ENCODE data around the gene ATP8A2.

DNA sequence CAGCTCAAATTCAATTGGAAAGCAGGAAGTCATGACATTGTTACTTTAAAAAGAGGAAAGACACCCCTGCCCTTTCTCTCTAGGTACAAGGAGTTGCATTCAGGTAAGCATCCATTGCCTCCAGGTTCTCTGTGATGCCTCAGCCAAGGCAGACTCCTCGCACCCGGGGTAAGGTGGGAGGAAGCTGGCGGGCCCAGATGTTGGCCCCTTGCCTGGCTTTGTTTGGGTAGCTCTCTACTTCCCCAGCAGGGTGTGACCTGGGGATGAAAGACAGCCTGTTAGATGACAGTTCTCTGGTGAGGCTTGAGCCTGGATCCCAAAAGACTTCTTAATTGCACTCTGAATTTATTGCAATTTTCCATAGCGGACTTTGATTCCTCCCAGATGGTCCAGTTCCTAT, 654.4 kb downstream of the ATP8A2 start:
- TF ChIP-seq TCF7L2 (IDR thresholded peaks at IDR 0.05; ENCODE audit: low read depth, low read length) = no peak
- TF ChIP-seq, protein P1, sequence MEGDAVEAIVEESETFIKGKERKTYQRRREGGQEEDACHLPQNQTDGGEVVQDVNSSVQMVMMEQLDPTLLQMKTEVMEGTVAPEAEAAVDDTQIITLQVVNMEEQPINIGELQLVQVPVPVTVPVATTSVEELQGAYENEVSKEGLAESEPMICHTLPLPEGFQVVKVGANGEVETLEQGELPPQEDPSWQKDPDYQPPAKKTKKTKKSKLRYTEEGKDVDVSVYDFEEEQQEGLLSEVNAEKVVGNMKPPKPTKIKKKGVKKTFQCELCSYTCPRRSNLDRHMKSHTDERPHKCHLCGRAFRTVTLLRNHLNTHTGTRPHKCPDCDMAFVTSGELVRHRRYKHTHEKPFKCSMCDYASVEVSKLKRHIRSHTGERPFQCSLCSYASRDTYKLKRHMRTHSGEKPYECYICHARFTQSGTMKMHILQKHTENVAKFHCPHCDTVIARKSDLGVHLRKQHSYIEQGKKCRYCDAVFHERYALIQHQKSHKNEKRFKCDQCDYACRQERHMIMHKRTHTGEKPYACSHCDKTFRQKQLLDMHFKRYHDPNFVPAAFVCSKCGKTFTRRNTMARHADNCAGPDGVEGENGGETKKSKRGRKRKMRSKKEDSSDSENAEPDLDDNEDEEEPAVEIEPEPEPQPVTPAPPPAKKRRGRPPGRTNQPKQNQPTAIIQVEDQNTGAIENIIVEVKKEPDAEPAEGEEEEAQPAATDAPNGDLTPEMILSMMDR (IDR thresholded peaks at IDR 0.05) = no peak

All from Panc1 (cell line).